ENCODE data around the gene HSD17B3.
"Not testable (repeated sequence)": the region's sequence is repeated elsewhere in the genome, so short reads cannot be mapped to it uniquely, and the experiment has no call there.

HSD17B3 gene

DNA sequence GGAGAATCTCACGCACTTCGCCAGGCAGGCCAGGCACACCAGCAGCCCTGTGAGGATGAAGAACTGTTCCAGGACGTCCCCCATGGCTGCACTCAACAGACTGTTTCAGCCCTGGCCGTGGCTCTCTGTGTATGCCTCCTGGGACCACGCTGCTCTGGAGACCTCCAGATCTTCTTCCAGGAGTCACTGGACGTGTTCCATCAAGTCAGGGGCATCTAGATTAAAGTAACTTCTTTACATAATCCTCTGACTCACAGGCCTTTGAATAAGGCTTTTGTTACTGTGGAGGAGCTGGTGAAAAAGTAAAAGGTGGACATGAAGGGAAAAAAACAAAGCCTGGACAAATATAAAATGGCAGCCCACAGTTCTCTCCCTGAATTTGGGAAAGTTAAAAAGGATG, at the start of gene HSD17B3:
Gene HSD17B3 (minus strand): TSS at position 156 of the 400 bp plus-strand sequence. CDS start 72 bp downstream, at position 84.
- DNase-seq (ENCODE audit: low read depth), result no peak

DNA sequence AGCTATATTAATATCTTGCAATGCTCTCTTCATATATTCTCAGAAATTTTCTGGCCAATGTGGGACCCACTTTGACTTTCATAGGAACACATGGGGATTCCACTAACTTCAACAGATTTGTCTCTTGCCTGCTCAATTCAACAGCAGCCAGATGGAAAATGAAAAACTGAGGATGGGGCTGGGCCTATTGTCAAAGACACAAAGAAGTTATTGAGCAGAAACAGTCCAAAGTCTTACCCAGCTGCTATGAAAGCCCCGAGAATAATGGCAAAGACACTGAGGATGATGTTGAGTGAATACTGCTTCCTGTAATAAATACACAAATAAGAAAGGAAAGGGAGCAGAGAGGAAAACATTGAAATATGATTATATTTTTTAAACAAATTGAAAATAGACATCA, 48.9 kb upstream of the HSD17B3 start:
- DNase-seq (ENCODE audit: low read depth), result no peak

- no peak for DNase-seq (ENCODE audit: low read depth)
Measured at GRCh38 chr9:96348261-96348660, 46.3 kb upstream of the HSD17B3 start.

DNA sequence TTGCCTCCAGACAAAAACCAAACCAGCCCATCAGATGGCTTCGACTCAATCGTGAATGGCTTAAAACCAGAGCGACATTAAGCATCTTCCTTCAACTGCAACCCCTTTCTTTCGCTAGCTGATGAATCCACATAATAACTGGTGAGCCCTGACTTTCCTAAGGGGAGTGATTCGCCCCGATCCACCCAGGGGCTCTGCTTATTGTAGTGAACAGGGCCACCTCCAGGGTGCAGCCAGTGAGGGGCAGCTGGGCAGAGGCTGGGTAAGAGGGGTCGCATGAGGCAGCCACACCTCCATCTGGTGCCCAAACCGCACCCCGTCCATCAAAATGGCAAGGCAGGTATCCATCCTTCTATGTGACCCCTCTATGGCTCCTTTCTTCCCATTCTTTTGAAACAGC, 43.6 kb upstream of the HSD17B3 start:
- DNase-seq (ENCODE audit: low read depth), result no peak

DNA sequence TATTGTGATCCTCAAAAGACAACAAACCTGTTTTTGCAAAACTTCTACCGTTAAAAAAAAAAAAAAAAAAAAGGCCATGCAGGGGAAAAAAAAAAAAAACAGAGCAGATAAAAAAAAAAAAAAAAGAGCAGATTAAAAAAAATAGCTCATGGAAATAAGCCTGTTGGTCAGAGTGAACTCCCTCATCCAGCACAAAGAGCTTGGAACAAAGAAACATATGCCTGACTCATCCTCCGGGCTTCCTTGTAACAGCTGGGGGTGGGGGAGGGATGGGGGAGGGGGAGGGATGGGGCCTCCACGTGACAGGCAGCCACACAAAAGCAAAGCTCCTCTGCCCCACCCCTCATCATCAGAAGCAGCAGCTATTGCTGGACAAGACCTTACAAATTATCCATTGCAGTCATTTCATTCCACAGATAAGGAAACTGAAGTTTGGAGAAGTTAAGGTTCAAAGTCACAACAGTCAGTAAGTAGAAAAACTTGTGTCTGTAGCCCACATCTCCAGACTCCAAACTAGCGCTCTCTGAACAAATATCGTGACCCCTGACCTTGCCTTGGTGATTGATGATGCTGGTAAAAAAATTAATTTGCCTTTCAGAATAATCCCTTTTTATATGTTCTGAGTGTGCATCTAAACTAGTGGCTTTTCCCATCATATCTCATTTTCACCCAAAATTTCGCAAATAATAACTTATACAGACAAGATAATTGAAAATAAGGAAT, 42.6 kb upstream of the HSD17B3 start:
- no peak for DNase-seq (ENCODE audit: low read depth)

GRCh38 chr9:96343515-96344360, 41.8 kb upstream of the HSD17B3 start:
- DNase-seq (ENCODE audit: low read depth), result no peak

DNA sequence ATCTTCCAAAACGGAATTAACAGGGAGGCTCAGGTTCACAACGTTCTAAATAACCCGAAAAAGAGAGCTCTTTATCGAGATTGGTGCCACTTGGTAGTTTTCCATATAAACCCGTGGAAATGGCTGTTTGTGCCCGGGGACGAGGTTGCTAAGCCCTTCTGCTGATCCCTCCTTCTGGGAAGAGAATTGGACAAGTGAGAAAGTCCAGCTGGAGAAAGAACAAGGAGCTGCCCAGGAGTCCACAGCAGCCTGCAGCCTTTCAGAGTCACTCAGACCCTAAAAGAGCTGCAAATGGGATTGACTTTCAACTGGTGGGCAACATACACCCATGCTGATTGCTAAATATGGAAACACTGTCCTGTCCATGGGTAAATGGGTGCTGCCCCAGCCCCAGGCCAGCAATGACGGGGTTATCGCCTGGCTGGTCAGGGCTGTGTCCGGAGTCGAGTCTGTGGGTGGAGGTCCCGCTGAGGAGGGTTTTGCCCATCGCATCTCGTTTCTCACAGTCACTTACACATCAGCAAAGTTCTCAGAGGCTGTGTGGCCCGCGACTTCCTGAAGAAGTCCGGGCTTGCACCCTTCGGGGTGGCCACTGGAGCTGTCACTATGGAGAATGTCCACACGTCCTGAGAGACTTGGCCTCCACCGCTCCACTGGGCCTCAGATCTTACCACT, 40.7 kb upstream of the HSD17B3 start:
- no peak for DNase-seq (ENCODE audit: low read depth)

GRCh38 chr9:96340707-96341106, 38.7 kb upstream of the HSD17B3 start:
- DNase-seq (ENCODE audit: low read depth), result no peak

GRCh38 chr9:96338299-96338698, 36.3 kb upstream of the HSD17B3 start:
- DNase-seq (ENCODE audit: low read depth), result no peak

- no peak for DNase-seq (ENCODE audit: low read depth)
Measured at GRCh38 chr9:96333958-96334357, 32.0 kb upstream of the HSD17B3 start.

DNA sequence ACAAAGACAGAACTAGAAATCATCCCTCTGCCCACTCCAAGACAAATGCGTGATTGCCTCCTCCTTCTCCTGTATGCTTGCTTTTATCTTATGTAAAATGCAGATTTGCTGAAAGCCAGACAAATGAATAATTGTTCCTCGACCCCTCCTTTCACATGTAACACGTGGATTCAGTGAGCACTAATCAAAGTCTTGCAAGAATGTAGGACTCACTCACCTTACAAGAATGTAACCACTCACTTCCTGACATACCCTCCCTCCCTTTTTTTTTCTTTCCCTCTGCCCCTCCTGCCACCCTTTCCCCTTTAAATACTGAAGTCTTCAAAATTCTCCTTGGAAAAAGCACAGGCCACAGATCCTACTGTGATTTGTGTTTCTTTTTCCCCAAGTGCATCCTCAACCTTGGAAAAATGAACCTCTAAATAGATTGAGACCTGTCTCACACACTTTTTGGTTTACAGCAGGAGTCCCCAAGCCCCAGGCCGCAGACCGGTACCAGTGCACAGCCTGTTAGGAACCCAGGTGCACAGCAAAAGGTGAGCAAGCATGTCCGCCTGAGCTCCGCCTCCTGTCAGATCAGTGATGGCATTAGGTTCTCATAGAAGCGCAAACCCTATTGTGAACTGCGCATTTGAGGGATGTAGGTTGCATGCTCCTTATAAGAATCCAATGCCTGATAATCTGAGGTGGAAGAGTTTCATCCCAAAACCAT, 29.4 kb upstream of the HSD17B3 start:
- DNase-seq (ENCODE audit: low read depth), result no peak

DNA sequence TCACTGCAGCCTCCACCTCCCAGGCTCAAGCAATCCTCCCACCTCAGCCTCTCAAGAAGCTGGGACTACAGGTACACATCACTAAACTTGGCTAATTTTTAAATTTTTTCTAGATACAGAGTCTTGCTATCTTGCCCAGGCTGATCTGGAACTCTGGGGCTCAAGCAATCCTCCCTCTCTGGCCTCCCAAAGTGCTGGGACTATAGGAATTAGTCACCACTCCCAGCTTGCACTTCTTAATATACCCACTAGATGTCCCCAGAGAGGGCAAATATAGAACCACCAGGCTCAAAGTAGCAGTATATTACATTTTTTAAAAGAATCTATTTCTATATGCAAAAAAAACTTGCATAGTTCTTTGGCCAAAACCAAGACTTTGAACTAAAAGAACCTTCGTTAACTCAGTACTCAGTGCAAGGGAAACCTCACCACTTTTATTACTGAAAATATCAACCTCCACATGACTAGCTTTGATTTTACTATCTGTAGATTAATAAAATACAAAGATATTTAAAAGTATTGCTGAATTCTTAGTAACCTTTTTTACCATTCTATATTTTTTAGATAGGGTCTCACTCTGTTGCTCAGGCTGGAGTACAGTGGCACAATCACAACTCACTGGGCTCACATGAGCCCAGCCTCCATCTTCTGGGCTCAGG, 25.8 kb upstream of the HSD17B3 start:
- peak; percentile 26 for DNase-seq (ENCODE audit: low read depth)

GRCh38 chr9:96323169-96323568, 21.2 kb upstream of the HSD17B3 start:
- no peak for DNase-seq (ENCODE audit: low read depth)

GRCh38 chr9:96322736-96323135, 20.8 kb upstream of the HSD17B3 start:
- DNase-seq (ENCODE audit: low read depth), result not testable (repeated sequence)

GRCh38 chr9:96322210-96322609, 20.2 kb upstream of the HSD17B3 start:
- DNase-seq (ENCODE audit: low read depth), result not testable (repeated sequence)

GRCh38 chr9:96321515-96321914, 19.5 kb upstream of the HSD17B3 start:
- no peak for DNase-seq (ENCODE audit: low read depth)

GRCh38 chr9:96320749-96321280, 18.8 kb upstream of the HSD17B3 start:
- DNase-seq (ENCODE audit: low read depth), result no peak

DNA sequence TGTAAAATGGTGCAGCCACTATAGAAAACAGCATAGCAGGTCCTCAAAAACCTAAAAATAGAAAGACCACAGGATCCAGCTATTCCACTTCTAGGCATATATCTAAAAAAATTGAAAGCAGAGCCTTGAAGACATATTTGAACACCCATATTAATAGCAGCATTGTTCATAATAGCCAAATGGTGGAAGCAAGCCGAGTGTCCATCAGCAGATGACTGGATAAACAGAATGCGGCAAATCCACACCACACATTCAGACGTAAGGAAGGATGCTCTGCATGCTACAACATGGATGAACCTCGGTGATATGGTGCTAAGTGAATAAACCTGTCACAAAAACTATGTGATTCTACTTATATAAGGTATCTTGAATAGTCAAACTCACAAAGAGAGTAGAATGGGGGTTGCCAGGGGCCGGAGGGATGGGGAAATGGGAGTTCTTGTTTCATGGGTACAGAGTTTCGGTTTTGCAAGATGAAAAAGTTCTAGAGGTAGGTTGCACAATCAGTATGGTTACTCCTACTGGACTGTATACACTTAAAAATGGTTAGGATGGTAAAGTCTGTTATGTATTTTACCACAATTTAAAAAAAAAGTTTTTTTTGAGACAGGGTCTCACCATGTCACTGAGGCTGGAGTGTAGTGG, 17.1 kb upstream of the HSD17B3 start:
- no peak for DNase-seq (ENCODE audit: low read depth)

DNA sequence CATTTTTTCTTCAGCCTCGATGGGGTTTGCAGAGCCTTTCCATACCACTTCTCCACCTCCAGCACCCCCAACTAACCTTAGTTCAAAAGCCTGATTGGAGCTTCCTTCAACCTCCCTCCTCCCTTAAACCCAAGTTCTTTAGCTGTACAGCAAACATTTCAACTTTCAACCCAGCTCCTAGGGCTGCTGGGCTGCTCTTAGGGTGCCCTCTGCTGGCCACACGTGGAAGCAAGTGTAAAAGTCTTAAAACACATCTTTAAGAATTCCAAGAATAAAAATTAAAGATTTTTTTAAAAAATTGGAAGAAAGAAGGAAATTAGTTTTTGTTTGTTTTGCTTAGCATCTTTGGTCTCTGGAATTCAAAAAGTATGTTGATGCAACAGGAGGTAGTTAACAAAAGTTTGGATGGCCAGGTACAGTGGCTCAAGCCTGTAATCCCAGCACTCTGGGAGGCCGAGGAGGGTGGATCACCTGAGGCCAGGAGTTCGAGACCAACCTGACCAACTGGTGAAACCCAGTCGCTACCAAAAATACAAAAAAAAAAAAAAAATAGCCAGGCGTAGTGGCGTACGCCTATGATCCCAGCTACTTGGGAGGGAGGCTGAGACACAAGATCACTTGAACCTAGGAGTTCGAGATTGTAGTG, 15.5 kb upstream of the HSD17B3 start:
- peak; percentile 14 for DNase-seq (ENCODE audit: low read depth)

DNA sequence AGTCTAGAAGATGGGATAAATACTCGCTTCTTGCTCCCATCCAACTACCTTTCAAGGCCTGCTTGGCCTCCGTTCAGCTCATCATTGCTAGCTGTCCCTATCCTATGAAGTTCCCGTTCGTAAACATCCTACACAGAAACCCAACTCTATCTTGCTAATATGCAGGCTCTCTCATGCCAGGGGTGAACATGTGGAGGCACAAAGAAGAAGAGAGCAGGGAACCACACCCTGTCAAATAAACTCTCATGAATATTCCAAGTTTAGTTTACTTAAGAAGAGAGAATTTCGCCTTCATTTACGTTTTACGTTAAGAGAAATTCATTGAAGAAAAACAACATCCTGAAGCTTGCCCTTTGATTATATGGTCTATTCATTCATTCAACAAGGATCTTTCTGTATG, 7.9 kb upstream of the HSD17B3 start:
- no peak for DNase-seq (ENCODE audit: low read depth)

Measured in activated T-cell treated with anti-CD3 and anti-CD28 coated beads for 24 hours (primary cell).